GM23338 (cell line): ENCODE results near the gene DNAJA1. TPM values are rescaled to one million over a fixed set of nuclear protein-coding genes. Genes with fewer than 3 reads are reported as not detected.
A peak's percentile ranks its signal among the peaks of the same experiment; 100 is the strongest.

Experiments
- ATAC-seq: fragments of 200-7000 bp; cut with Tn5 transposase; 3 replicates; pipeline ENCODE4 v1.9.1; 2020
- DNase-seq: peaks from one replicate; pipeline ENCODE4 v3.0.0-alpha.2; 2015; ENCODE audit warnings: low spot score
- H2AFZ ChIP-seq: fragments of 200-600 bp; sonication (generic); 2 replicates; pipeline ENCODE4 v1.8.0; 2016; ENCODE audit warnings: antibody characterized with exemption, mild to moderate bottlenecking, moderate library complexity
- H3F3A ChIP-seq: fragments of 200-600 bp; sonication (generic); replicated peaks from 2 replicates; pipeline ENCODE4 v1.8.0; 2017; ENCODE audit warnings: antibody characterized with exemption, mixed run types, low read depth
- H3K27ac ChIP-seq: fragments of 200-600 bp; sonication (generic); 2 replicates; pipeline ENCODE4 v1.6.1; 2016; ENCODE audit warnings: low read depth
- H3K27me3 ChIP-seq: fragments of 200-600 bp; sonication (generic); 2 replicates; pipeline ENCODE4 v1.8.0; 2016; ENCODE audit warnings: mild to moderate bottlenecking, mixed run types, moderate library complexity; ENCODE audit not compliant: insufficient read depth
- H3K36me3 ChIP-seq: fragments of 200-600 bp; sonication (generic); 2 replicates; pipeline ENCODE4 v1.8.0; 2016; ENCODE audit warnings: mild to moderate bottlenecking; ENCODE audit not compliant: insufficient read depth
- H3K4me1 ChIP-seq: fragments of 200-600 bp; sonication (generic); 2 replicates; pipeline ENCODE4 v1.8.0; 2016; ENCODE audit warnings: mild to moderate bottlenecking, moderate library complexity; ENCODE audit not compliant: insufficient read depth
- H3K4me2 ChIP-seq: fragments of 200-600 bp; sonication (generic); 2 replicates; pipeline ENCODE4 v1.7.1; 2017; ENCODE audit warnings: mixed run types
- H3K4me3 ChIP-seq: fragments of 200-600 bp; sonication (generic); 2 replicates; pipeline ENCODE4 v1.6.1; 2016; ENCODE audit warnings: mixed run types
- H3K79me2 ChIP-seq: fragments of 200-600 bp; sonication (generic); replicated peaks from 2 replicates; pipeline ENCODE4 v1.8.0; 2017; ENCODE audit warnings: mild to moderate bottlenecking; ENCODE audit not compliant: insufficient read depth
- H3K9me2 ChIP-seq: fragments of 200-600 bp; sonication (generic); 2 replicates; pipeline ENCODE4 v1.8.0; 2017; ENCODE audit not compliant: insufficient read depth
- H4K20me1 ChIP-seq: fragments of 200-600 bp; sonication (generic); replicated peaks from 2 replicates; pipeline ENCODE4 v1.8.0; 2017; ENCODE audit warnings: mild to moderate bottlenecking; ENCODE audit not compliant: insufficient read depth
- H3K27ac Mint-ChIP-seq: 2 replicates; pipeline ENCODE4 v1.8.0; 2020; ENCODE audit warnings: inconsistent platforms, mild to moderate bottlenecking, moderate library complexity, mixed read lengths
- H3K27me3 Mint-ChIP-seq: 3 replicates; pipeline ENCODE4 v1.8.0; 2022; ENCODE audit warnings: low read depth, mild to moderate bottlenecking, moderate library complexity, mixed read lengths, inconsistent platforms; ENCODE audit not compliant: insufficient read depth, poor library complexity
- H3K36me3 Mint-ChIP-seq: 3 replicates; pipeline ENCODE4 v1.8.0; 2021; ENCODE audit warnings: low read depth, mild to moderate bottlenecking, inconsistent platforms, moderate library complexity, mixed read lengths
- H3K4me1 Mint-ChIP-seq: 3 replicates; pipeline ENCODE4 v1.8.0; 2020; ENCODE audit warnings: mild to moderate bottlenecking, inconsistent platforms, mixed read lengths
- H3K4me3 Mint-ChIP-seq: 3 replicates; pipeline ENCODE4 v1.8.0; 2021; ENCODE audit warnings: moderate library complexity, mild to moderate bottlenecking, inconsistent platforms, mixed read lengths
- H3K9me3 Mint-ChIP-seq: 3 replicates; pipeline ENCODE4 v1.8.0; 2020; ENCODE audit warnings: moderate library complexity, mild to moderate bottlenecking, inconsistent platforms, mixed read lengths
- CREB1 ChIP-seq: fragments of 250-450 bp; sonication (Bioruptor Pico); IDR thresholded peaks from 2 replicates; pipeline ENCODE4 v1.5.0; 2020; ENCODE audit warnings: low read depth, mild to moderate bottlenecking, moderate library complexity
- polyA plus RNA-seq: library from polyadenylated mRNA; unstranded; fragments of >200 nt; fragmentation: Nextera tagmentation; extraction: Ambion mirVana; gene quantifications from 2 replicates; pipeline ENCODE4 v1.2.1, GENCODE V29; 2016
- total RNA-seq: library from RNA; depleted of rRNA; stranded (reverse); fragments of >200 nt; shearing (Covaris generic); gene quantifications from 2 replicates; pipeline ENCODE4 v1.2.3, GENCODE V29; 2014
- TF ChIP-seq, protein P1 (sequence below), 2 experiments: fragments of 200-600 bp in 1 of 2; sonication (generic) in 1 of 2; conservative IDR thresholded peaks; 2 replicates each; pipeline versions ENCODE4 v1.5.1 to v1.6.1; 2016 to 2017; ENCODE audit warnings: antibody characterized with exemption in 2 of 2, low read depth in 2 of 2, mild to moderate bottlenecking in 2 of 2, moderate library complexity in 1 of 2

Gene DNAJA1
- total and polyA plus RNA-seq, 2 experiments from 2014 or later, result 95.4 to 115 TPM

DNA sequence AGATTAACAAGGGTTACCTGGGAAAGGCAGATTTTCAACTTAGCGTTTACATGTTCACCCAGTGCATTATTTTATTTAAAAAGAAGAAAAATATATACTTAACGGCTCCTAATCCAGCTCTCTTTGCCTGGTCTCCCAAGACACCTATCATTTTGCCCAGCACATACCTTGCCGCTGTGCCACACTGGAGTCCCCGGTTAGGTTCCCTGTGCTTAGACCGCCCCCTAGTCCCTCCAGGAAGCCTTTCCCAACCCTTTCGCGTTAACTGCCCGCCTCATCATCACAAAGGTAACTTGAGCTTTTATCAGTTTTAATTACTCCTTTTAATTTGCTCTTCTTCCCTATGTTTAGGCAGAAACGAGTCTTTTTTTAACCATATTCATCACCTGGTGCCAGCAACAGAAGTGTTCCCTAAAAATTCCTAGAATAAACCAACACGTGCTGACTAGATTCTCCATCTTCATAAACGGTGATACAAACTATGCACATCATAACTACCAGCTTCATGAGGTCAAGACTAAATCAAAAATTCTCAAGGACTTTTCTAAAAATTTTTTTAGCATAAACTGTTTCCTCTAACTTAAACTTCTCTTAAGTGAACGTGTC lies 19.7 kb downstream of the DNAJA1 start (continued):
- TF ChIP-seq, protein P1, sequence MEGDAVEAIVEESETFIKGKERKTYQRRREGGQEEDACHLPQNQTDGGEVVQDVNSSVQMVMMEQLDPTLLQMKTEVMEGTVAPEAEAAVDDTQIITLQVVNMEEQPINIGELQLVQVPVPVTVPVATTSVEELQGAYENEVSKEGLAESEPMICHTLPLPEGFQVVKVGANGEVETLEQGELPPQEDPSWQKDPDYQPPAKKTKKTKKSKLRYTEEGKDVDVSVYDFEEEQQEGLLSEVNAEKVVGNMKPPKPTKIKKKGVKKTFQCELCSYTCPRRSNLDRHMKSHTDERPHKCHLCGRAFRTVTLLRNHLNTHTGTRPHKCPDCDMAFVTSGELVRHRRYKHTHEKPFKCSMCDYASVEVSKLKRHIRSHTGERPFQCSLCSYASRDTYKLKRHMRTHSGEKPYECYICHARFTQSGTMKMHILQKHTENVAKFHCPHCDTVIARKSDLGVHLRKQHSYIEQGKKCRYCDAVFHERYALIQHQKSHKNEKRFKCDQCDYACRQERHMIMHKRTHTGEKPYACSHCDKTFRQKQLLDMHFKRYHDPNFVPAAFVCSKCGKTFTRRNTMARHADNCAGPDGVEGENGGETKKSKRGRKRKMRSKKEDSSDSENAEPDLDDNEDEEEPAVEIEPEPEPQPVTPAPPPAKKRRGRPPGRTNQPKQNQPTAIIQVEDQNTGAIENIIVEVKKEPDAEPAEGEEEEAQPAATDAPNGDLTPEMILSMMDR (conservative IDR thresholded peaks at IDR 0.05; ENCODE audit: low read depth in 2 of 2), result peak; percentile 48 to 75

DNA sequence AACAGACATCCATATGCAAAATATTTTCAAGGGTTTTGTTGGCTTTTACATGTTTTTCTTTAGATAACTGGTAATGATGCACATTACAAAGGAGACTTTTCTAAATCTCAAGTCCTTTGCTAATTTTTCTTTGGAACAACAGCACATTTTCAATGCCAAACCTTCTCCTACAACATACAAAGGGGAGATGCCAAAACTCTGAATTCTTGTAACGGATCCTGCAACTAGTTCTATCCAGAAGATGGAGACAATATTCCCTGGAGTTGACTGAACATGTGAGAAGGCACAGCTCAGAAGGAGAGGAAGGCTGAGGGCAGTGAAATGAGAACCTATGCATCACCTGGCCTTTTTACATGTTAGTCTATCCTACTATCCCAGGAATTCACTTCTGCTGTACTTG lies 21.0 kb downstream of the DNAJA1 start:
- no peaks in the 10 kb centered on the region; the same call in 1 of the 2 replicates for H4K20me1 ChIP-seq
- no peaks in the 10 kb centered on the region for H3K27me3 ChIP-seq
- no peaks in the 10 kb centered on the region; the same call in 1 of the 2 replicates for H3K79me2 ChIP-seq
- no peak overlapping the region for H2AFZ ChIP-seq
- H3K9me3 Mint-ChIP-seq, result no peaks in the 10 kb centered on the region
- peaks cover 16% of the 10 kb centered on the region for H3K4me1 ChIP-seq
- H3K36me3 Mint-ChIP-seq, result peaks cover 30% of the 10 kb centered on the region
- no peak overlapping the region for H3K4me3 ChIP-seq
- peaks cover 12% of the 10 kb centered on the region; the same call in 1 of the 2 replicates for H3K36me3 ChIP-seq
- H3K27ac ChIP-seq, result no peak overlapping the region
- no peak for TF ChIP-seq CREB1 (CRISPR knock-in tag)
- H3K27me3 Mint-ChIP-seq, result no peaks in the 10 kb centered on the region
- no peak overlapping the region for H3K27ac Mint-ChIP-seq
- no peaks in the 10 kb centered on the region for H3K9me2 ChIP-seq
- no peak for DNase-seq
- H3K4me2 ChIP-seq, result no peak overlapping the region
- ATAC-seq, result no peak
- H3K4me3 Mint-ChIP-seq, result no peak overlapping the region
- peaks cover 22% of the 10 kb centered on the region for H3K4me1 Mint-ChIP-seq
- H3F3A ChIP-seq, result 0 out of 2 replicates have a peak, but pooled peaks cover 4% of the 10 kb centered on the region

DNA sequence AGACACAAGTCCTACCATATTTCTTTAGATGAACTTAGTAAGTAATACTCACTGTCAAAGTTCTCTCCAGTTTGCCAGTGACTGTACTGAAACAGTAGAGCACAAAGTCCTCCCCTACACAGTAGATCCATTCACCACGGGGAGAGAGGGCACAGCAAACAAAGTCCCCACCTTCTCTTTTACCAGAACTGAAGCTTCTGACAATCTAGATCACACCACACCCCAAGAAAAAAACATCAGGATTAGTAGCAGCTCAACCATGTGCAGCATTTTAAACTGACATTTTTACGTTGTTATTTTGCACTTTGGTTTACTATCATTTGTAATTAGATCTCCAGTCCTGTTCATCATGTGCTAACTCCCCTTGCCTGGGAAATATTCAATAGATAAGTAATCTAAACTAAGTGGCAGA lies 23.0 kb downstream of the DNAJA1 start:
- Histone ChIP-seq H3K9me2 (no peaks in the 10 kb centered on the region), H3K4me2 (no peak overlapping the region), H3K27me3 (no peaks in the 10 kb centered on the region), H3K4me3 (no peak overlapping the region), H3K27ac (no peak overlapping the region), H3K79me2 (no peaks in the 10 kb centered on the region; the same call in 1 of the 2 replicates), H4K20me1 (no peaks in the 10 kb centered on the region; the same call in 1 of the 2 replicates), H3K4me1 (peaks cover 8% of the 10 kb centered on the region), H3K36me3 (peaks cover 27% of the 10 kb centered on the region), H3F3A (no peaks in the 10 kb centered on the region), H2AFZ (no peak overlapping the region)
- ATAC-seq, result no peak
- H3K36me3 Mint-ChIP-seq, result peaks cover 39% of the 10 kb centered on the region
- H3K27me3 Mint-ChIP-seq, result no peaks in the 10 kb centered on the region
- TF ChIP-seq, protein P1 (conservative IDR thresholded peaks at IDR 0.05; ENCODE audit: low read depth in 2 of 2), result no peak
- H3K9me3 Mint-ChIP-seq, result no peaks in the 10 kb centered on the region
- DNase-seq, result no peak
- H3K4me1 Mint-ChIP-seq, result peaks cover 16% of the 10 kb centered on the region
- no peak overlapping the region for H3K27ac Mint-ChIP-seq
- H3K4me3 Mint-ChIP-seq, result no peak overlapping the region
